Panc1 (cell line): ENCODE data around the gene OPA3. TPM values are rescaled to one million over a fixed set of nuclear protein-coding genes. Genes with fewer than 3 reads are reported as not detected.
A peak's percentile ranks its signal among the peaks of the same experiment; 100 is the strongest.

Source experiments
- ATAC-seq: fragments of 200-7000 bp; cut with Tn5 transposase; 2 replicates; pipeline ENCODE4 v1.9.1; 2020; ENCODE audit warnings: mild to moderate bottlenecking, moderate library complexity
- BruUV-seq: library from RNA; stranded (reverse); fragments of 400-500 nt; replicated peaks from 2 replicates; lab custom pipeline; 2021; lab: Mats Ljungman, UMichigan
- CTCF ChIA-PET: fragments of 300-600 bp; sonication (Branson Sonifier 250); formaldehyde crosslinking; loops from one replicate; lab custom pipeline; 2022; ENCODE audit warnings: antibody characterized with exemption; lab: Charles Lee
- POLR2A ChIA-PET: fragments of 300-600 bp; sonication (Branson Sonifier 250); formaldehyde crosslinking; loops from one replicate; lab custom pipeline; 2022; ENCODE audit warnings: antibody characterized with exemption; lab: Charles Lee
- DNase-seq: peaks from one replicate; pipeline ENCODE4 v3.0.0-alpha.2; 2010; ENCODE audit warnings: low read depth, low spot score
- H3K27ac ChIP-seq: 2 replicates; pipeline ENCODE4 v1.5.1; 2011; ENCODE audit warnings: mild to moderate bottlenecking, low read length, inconsistent platforms
- H3K27me3 ChIP-seq: fragments of 200-500 bp; sonication (Bioruptor generic); 2 replicates; pipeline ENCODE4 v1.6.0; 2014; ENCODE audit warnings: low read length, inconsistent platforms; ENCODE audit not compliant: control insufficient read depth, insufficient read depth
- H3K36me3 ChIP-seq: fragments of 200-500 bp; sonication (Bioruptor generic); 2 replicates; pipeline ENCODE4 v1.5.1; 2014; ENCODE audit warnings: inconsistent platforms, mild to moderate bottlenecking, low read length, moderate library complexity; ENCODE audit not compliant: control insufficient read depth, insufficient read depth
- H3K4me1 ChIP-seq: 2 replicates; pipeline ENCODE4 v1.5.1; 2011; ENCODE audit warnings: inconsistent platforms, mild to moderate bottlenecking, low read length, moderate library complexity; ENCODE audit not compliant: control insufficient read depth, insufficient read depth
- H3K4me3 ChIP-seq, 2 experiments: 2 replicates each; pipeline ENCODE4 v1.5.1; 2011 to 2012; ENCODE audit warnings: low read depth in 2 of 2, low read length in 2 of 2, mild to moderate bottlenecking in 2 of 2, inconsistent platforms in 1 of 2, moderate library complexity in 1 of 2
- H3K9me3 ChIP-seq: fragments of 200-500 bp; sonication (Bioruptor generic); 2 replicates; pipeline ENCODE4 v1.5.1; 2014; ENCODE audit warnings: low read depth, mild to moderate bottlenecking, inconsistent platforms, low read length, moderate library complexity; ENCODE audit not compliant: control insufficient read depth, insufficient read depth
- POLR2AphosphoS5 ChIP-seq: IDR thresholded peaks from 2 replicates; pipeline ENCODE4 v1.6.1; 2012; ENCODE audit warnings: mild to moderate bottlenecking, low read depth, low read length, moderate library complexity
- SIN3A ChIP-seq: IDR thresholded peaks from 2 replicates; pipeline ENCODE4 v1.6.1; 2012; ENCODE audit warnings: low read depth, mild to moderate bottlenecking, low read length, moderate library complexity, borderline replicate concordance; ENCODE audit not compliant: insufficient read depth
- TCF7L2 ChIP-seq: IDR thresholded peaks from 2 replicates; pipeline ENCODE4 v1.6.1; 2011; ENCODE audit warnings: mild to moderate bottlenecking, low read depth, low read length, inconsistent platforms
- in situ Hi-C: cut with HindIII; loops from 2 replicates; pipeline ENCODE4 v1.10.0; 2016; ENCODE audit warnings: low sequenced_read_pairs, low pct_unique_long_range_greater_than_20kb
- intact Hi-C: fragments of 100-400 bp; cut with micrococcal nuclease; formaldehyde crosslinking; loops from one replicate; pipeline ENCODE4 v1.10.0; 2022; ENCODE audit not compliant: unreplicated experiment
- total RNA-seq: library from RNA; stranded (reverse); gene quantifications from one replicate; pipeline ENCODE4 v1.2.1, GENCODE V29; 2021; ENCODE audit not compliant: unreplicated experiment
- TF ChIP-seq, protein P1 (sequence below): fragments of 450-650 bp; IDR thresholded peaks from 2 replicates; pipeline ENCODE4 v1.5.1; 2017; ENCODE audit warnings: mild to moderate bottlenecking
- TF ChIP-seq, protein P2 (sequence below), 2 experiments: IDR thresholded peaks; 2 replicates each; pipeline ENCODE4 v1.6.1; 2011 to 2012; ENCODE audit warnings: low read depth in 2 of 2, control low read depth in 1 of 2, low read length in 1 of 2, mild to moderate bottlenecking in 1 of 2, moderate library complexity in 1 of 2; ENCODE audit not compliant: insufficient read depth in 1 of 2

The OPA3 gene
- total RNA-seq, 1 experiment from 2014 or later: 20.3 TPM

DNA sequence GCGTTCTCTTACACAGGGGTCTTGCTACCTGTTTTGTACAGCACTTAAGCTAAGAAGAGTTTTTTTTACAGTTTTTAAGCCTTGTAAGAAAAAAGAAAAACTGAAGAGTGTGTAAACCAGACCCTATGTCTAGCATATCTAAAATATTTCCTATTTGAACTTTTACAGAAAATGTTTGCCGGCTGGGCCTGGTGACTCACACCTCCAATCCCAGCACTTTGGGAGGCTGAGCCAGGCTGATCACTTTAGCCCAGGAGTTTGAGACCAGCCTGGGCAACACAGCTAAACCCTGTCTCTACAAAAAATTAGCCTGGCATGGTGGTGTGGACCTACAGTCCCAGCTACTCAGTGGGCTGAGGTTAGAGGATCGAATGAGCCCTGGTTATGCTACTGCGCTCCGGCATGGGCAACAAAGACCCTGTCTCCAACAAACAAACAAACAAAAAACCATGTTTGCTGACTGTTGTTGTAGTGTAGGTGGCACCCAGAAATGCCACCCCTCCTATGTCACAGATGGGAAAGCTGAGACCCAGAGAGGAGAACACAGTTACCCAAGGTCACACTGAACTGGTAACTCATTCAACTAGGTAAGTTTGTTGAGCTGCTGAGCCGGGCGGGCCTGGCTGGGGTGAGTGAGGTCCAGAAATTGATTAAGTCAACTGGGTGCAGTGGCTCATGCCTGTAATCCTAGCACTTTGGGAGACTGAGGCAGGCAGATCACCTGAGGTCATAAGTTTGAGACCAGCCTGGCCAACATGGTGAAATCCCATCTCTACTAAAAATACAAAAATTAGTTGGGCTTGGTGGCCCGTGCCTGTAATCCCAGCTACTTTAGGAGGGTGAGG, 79.2 kb downstream of the OPA3 start:
- ChIA-PET CTCF (interaction anchor here (0.7 kb wide), 1 partner anchor 65 kb away, joined by 4 read pairs; no protein-coding TSS in a partner anchor), POLR2A (no interaction called here)
- DNase-seq (no peak), ATAC-seq (no peak)
- Histone ChIP-seq H3K36me3 (peaks cover 6% of the 10 kb centered on the region; the same call in 1 of the 2 replicates), H3K9me3 (no peaks in the 10 kb centered on the region), H3K27ac (peak overlapping the region; percentile 93), H3K27me3 (no peaks in the 10 kb centered on the region), H3K4me3 (peak overlapping the region in 1 of 2 experiments; percentile 88; a peak in 2 of 4 replicates), H3K4me1 (peaks cover 2% of the 10 kb centered on the region; the same call in 1 of the 2 replicates)
- TF ChIP-seq SIN3A (no peak), TCF7L2 (no peak), POLR2AphosphoS5 (no peak)
- TF ChIP-seq, protein P1, sequence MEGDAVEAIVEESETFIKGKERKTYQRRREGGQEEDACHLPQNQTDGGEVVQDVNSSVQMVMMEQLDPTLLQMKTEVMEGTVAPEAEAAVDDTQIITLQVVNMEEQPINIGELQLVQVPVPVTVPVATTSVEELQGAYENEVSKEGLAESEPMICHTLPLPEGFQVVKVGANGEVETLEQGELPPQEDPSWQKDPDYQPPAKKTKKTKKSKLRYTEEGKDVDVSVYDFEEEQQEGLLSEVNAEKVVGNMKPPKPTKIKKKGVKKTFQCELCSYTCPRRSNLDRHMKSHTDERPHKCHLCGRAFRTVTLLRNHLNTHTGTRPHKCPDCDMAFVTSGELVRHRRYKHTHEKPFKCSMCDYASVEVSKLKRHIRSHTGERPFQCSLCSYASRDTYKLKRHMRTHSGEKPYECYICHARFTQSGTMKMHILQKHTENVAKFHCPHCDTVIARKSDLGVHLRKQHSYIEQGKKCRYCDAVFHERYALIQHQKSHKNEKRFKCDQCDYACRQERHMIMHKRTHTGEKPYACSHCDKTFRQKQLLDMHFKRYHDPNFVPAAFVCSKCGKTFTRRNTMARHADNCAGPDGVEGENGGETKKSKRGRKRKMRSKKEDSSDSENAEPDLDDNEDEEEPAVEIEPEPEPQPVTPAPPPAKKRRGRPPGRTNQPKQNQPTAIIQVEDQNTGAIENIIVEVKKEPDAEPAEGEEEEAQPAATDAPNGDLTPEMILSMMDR: no peak
- TF ChIP-seq, protein P2, sequence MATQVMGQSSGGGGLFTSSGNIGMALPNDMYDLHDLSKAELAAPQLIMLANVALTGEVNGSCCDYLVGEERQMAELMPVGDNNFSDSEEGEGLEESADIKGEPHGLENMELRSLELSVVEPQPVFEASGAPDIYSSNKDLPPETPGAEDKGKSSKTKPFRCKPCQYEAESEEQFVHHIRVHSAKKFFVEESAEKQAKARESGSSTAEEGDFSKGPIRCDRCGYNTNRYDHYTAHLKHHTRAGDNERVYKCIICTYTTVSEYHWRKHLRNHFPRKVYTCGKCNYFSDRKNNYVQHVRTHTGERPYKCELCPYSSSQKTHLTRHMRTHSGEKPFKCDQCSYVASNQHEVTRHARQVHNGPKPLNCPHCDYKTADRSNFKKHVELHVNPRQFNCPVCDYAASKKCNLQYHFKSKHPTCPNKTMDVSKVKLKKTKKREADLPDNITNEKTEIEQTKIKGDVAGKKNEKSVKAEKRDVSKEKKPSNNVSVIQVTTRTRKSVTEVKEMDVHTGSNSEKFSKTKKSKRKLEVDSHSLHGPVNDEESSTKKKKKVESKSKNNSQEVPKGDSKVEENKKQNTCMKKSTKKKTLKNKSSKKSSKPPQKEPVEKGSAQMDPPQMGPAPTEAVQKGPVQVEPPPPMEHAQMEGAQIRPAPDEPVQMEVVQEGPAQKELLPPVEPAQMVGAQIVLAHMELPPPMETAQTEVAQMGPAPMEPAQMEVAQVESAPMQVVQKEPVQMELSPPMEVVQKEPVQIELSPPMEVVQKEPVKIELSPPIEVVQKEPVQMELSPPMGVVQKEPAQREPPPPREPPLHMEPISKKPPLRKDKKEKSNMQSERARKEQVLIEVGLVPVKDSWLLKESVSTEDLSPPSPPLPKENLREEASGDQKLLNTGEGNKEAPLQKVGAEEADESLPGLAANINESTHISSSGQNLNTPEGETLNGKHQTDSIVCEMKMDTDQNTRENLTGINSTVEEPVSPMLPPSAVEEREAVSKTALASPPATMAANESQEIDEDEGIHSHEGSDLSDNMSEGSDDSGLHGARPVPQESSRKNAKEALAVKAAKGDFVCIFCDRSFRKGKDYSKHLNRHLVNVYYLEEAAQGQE (IDR thresholded peaks at IDR 0.05; ENCODE audit: insufficient read depth in 1 of 2, low read depth in 2 of 2, low read length in 1 of 2): no peak
- intact Hi-C loops (no loop called here), in situ Hi-C loops (no loop called here)
- no TSS peak for BruUV-seq

DNA sequence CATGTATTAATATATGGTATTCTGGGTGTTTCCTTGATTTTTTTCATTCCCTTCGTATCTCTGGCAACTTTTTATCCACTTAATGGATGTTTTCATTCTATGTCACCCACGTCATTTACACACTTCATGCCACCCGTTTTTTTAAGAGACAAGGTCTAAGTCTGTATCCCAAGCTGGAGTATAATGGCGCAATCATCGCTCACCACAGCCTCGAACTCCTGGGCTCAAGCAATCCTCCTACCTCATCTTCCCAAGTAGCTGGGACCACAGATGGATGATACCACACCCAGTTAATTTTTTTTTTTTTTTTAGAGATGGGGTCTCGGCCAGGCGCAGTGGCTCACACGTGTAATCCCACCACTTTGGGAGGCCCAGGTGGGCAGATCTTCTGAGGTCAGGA, 80.7 kb downstream of the OPA3 start:
- intact Hi-C loops (no loop called here), in situ Hi-C loops (no loop called here)
- Histone ChIP-seq H3K27me3 (no peaks in the 10 kb centered on the region), H3K36me3 (peaks cover 4% of the 10 kb centered on the region; the same call in 1 of the 2 replicates), H3K27ac (no peak overlapping the region), H3K4me3 (no peak overlapping the region), H3K4me1 (no peaks in the 10 kb centered on the region), H3K9me3 (no peaks in the 10 kb centered on the region)
- POLR2A ChIA-PET: no interaction called here
- no TSS peak for BruUV-seq
- ATAC-seq (no peak), DNase-seq (no peak)
- TF ChIP-seq, protein P2 (IDR thresholded peaks at IDR 0.05; ENCODE audit: insufficient read depth in 1 of 2, low read depth in 2 of 2, low read length in 1 of 2): no peak
- no peak for TF ChIP-seq POLR2AphosphoS5
- TF ChIP-seq TCF7L2: no peak
- TF ChIP-seq, protein P1: no peak
- no peak for TF ChIP-seq SIN3A
- CTCF ChIA-PET: no interaction called here
